ENCODE data around the gene KY. TPM values are rescaled to one million over a fixed set of nuclear protein-coding genes. Genes with fewer than 3 reads are reported as not detected.

Gene KY
- total RNA-seq, 1 experiment from 2014 or later: not detected

DNA sequence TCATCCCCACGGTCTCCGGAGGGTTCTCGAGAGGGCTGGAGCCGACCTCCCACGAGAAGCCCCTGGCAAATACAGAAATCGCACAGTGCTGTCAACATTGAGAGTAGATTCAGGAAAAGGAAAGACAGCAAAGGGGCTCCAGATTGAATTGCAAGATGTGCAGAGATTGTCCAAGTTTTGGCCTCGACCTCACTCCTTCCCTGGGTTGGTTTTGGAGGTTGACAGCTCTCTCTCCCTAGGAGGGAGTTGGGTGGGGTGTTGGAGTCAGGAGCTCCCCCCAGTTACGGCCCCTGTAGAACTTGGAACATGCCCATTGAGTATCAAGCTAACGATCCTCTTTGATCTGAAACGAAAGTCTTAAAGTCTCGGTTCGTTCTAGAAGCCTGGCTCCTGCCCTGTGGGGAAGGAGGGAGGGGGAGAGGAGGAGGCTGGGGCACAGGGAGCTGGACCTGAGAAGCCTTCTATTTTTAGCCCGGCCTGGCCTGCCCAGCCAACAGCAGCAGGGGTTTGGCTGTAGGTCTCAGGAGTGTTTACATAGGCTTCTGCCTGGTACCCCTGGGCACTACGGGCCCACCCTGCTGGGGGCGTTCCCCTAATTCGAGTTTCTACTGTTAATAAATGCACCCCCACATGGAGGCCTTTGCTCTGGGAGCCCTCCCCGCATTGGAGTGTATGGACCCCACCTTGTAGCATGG is 672 bp upstream of the KY start:
- ChIA-PET POLR2A (ENCODE audit: low non-redundant PET) (no interaction called here), CTCF (interaction anchor here (1.0 kb wide), 1 partner anchor 50 kb away, joined by 5 read pairs; no protein-coding TSS in a partner anchor)
- Histone ChIP-seq H3K27me3 (replicated peaks; ENCODE audit: insufficient read depth, low read depth, low read length, poor library complexity) (peaks cover 55% of the 10 kb centered on the region), H3K36me3 (ENCODE audit: insufficient read depth, low read length, poor library complexity, severe bottlenecking) (no peaks in the 10 kb centered on the region), H3K4me1 (ENCODE audit: insufficient read depth, low read length, poor library complexity, severe bottlenecking) (no peaks in the 10 kb centered on the region), H3K4me3 (ENCODE audit: low read depth, low read length, poor library complexity, severe bottlenecking) (peak overlapping the region; percentile 27), H3K27ac (ENCODE audit: low read depth, low read length, poor library complexity, severe bottlenecking) (no peak overlapping the region), H3K9me3 (ENCODE audit: low read depth, low read length, poor library complexity, severe bottlenecking) (no peaks in the 10 kb centered on the region)
- intact Hi-C loops (cut with micrococcal nuclease; ENCODE audit: unreplicated experiment): no loop called here
- TF ChIP-seq EZH2 (IDR thresholded peaks at IDR 0.05; ENCODE audit: borderline replicate concordance, low read depth, low read length, poor library complexity, severe bottlenecking): no peak
- TF ChIP-seq, protein P1, sequence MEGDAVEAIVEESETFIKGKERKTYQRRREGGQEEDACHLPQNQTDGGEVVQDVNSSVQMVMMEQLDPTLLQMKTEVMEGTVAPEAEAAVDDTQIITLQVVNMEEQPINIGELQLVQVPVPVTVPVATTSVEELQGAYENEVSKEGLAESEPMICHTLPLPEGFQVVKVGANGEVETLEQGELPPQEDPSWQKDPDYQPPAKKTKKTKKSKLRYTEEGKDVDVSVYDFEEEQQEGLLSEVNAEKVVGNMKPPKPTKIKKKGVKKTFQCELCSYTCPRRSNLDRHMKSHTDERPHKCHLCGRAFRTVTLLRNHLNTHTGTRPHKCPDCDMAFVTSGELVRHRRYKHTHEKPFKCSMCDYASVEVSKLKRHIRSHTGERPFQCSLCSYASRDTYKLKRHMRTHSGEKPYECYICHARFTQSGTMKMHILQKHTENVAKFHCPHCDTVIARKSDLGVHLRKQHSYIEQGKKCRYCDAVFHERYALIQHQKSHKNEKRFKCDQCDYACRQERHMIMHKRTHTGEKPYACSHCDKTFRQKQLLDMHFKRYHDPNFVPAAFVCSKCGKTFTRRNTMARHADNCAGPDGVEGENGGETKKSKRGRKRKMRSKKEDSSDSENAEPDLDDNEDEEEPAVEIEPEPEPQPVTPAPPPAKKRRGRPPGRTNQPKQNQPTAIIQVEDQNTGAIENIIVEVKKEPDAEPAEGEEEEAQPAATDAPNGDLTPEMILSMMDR (conservative IDR thresholded peaks at IDR 0.05; ENCODE audit: low read depth, low read length): no peak
- DNase-seq (ENCODE audit: low spot score): no peak
- no TSS peak for BruUV-seq (replicated peaks)

- H3K9me3 ChIP-seq (ENCODE audit: low read depth, low read length, poor library complexity, severe bottlenecking): no peaks in the 10 kb centered on the region
- no TSS peak for BruUV-seq (replicated peaks)
- intact Hi-C loops (cut with micrococcal nuclease; ENCODE audit: unreplicated experiment): no loop called here
- peaks cover 46% of the 10 kb centered on the region for H3K27me3 ChIP-seq (replicated peaks; ENCODE audit: insufficient read depth, low read depth, low read length, poor library complexity)
- ChIA-PET CTCF (no interaction called here), POLR2A (ENCODE audit: low non-redundant PET) (no interaction called here)
- H3K4me1 ChIP-seq (ENCODE audit: insufficient read depth, low read length, poor library complexity, severe bottlenecking): no peaks in the 10 kb centered on the region
- no peak for DNase-seq (ENCODE audit: low spot score)
- TF ChIP-seq, protein P1 (conservative IDR thresholded peaks at IDR 0.05; ENCODE audit: low read depth, low read length): no peak
- TF ChIP-seq EZH2 (IDR thresholded peaks at IDR 0.05; ENCODE audit: borderline replicate concordance, low read depth, low read length, poor library complexity, severe bottlenecking): no peak
- H3K36me3 ChIP-seq (ENCODE audit: insufficient read depth, low read length, poor library complexity, severe bottlenecking): no peaks in the 10 kb centered on the region
- H3K27ac ChIP-seq (ENCODE audit: low read depth, low read length, poor library complexity, severe bottlenecking): no peak overlapping the region
- H3K4me3 ChIP-seq (ENCODE audit: low read depth, low read length, poor library complexity, severe bottlenecking): no peak overlapping the region
These were observed 1.6 kb downstream of the KY start for GRCh38 chr3:134649106-134649705.

GRCh38 chr3:134647902-134648760 is 2.7 kb downstream of the KY start:
- BruUV-seq (replicated peaks): no TSS peak
- CTCF ChIA-PET: no interaction called here
- no peak for DNase-seq (ENCODE audit: low spot score)
- Histone ChIP-seq H3K4me1 (ENCODE audit: insufficient read depth, low read length, poor library complexity, severe bottlenecking) (no peaks in the 10 kb centered on the region), H3K27me3 (replicated peaks; ENCODE audit: insufficient read depth, low read depth, low read length, poor library complexity) (peaks cover 44% of the 10 kb centered on the region), H3K36me3 (ENCODE audit: insufficient read depth, low read length, poor library complexity, severe bottlenecking) (no peaks in the 10 kb centered on the region), H3K27ac (ENCODE audit: low read depth, low read length, poor library complexity, severe bottlenecking) (no peak overlapping the region), H3K4me3 (ENCODE audit: low read depth, low read length, poor library complexity, severe bottlenecking) (no peak overlapping the region), H3K9me3 (ENCODE audit: low read depth, low read length, poor library complexity, severe bottlenecking) (no peaks in the 10 kb centered on the region)
- POLR2A ChIA-PET (ENCODE audit: low non-redundant PET): no interaction called here
- intact Hi-C loops (cut with micrococcal nuclease; ENCODE audit: unreplicated experiment): no loop called here
- TF ChIP-seq, protein P1 (conservative IDR thresholded peaks at IDR 0.05; ENCODE audit: low read depth, low read length): no peak
- no peak for TF ChIP-seq EZH2 (IDR thresholded peaks at IDR 0.05; ENCODE audit: borderline replicate concordance, low read depth, low read length, poor library complexity, severe bottlenecking)
